Islet of Langerhans (tissue), 1 donor: ENCODE data around the gene NPAS3.

Experiments used
- FAIRE-seq: peaks from one replicate; lab custom pipeline; 2011; peaks lifted over from hg19 to GRCh38; lab: Jason Lieb, UNC

Gene NPAS3

DNA sequence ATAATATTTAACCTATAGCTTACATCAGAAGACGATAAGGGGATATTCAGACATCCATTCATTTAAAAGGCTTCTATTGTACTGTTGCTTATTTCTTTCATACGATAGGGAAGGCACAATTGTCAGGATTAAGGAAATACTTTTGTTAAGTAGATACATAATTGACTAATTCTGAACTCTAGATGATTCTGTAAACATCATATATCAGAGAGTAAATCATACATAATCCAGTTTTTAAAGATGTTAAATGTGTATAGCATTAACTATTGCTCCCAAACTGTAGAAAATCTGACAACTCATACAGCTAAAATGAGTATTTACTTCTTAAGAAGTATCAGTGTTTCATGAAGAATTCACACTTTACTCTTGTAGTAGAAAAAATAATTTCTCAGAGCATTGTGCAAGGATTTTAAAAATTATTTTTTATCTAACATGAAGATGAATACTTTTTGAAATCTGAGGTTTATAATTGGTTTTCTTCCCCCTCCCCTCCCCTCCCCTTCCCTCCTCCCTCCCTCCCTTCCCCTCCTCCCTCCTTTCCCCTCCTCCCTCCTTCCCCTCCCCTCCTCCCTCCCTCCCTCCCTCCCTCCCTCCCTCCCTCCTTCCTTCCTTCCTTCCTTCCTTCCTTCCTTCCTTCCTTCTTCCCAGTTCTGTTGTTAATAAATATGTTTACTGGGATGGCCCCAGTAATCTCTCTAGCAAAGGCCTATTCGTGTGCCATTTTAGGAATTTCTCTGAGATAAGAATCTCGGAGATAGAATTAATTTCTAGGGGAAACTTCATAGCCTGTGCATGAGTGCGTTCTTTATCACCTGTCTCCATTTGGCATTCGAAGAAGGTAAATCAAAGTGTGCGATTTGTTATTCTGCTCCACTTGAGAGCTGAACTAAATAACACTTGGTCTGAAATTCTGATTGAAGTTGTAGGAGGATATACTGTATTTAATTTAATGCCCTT, 2.3 kb downstream of the NPAS3 start:
- FAIRE-seq, result peak; percentile 49

DNA sequence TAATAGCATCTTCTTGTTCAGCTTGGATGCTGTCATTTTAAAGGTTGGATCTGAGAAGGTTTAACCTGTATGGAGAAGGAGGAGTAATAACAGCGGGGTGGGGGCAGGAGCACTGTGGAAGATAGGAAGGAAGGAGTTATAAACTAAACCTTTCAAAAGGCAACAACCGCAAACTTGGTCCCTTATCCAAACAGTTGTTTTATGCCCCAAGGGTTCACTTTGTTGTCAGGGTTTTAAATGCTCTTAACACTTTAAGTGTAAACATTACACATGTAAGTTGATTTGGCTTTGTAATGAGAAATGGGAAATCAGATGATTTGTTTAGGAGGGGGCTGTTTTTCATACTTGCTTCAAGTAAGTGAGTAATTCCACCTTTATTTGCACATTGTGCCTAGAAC, 3.0 kb downstream of the NPAS3 start:
- FAIRE-seq, result peak; percentile 33

DNA sequence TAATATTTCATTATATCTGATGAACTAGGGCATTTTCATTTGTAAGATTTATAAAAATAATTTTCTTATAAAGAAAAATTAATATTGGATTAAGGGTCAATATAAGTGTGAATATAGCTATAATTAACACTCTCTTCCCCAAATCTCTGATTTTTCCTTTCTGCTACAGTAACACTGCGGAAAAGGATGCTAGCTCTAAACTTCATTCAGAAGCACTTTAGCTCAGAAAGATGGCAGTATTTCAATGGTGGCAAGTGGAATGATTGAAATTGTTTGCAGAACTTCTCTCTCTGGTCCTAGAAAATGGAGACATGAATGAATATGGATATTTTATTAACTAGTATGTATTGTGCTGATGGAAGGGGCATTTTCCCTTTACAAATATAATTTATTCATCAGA, 8.4 kb downstream of the NPAS3 start:
- FAIRE-seq, result no peak

DNA sequence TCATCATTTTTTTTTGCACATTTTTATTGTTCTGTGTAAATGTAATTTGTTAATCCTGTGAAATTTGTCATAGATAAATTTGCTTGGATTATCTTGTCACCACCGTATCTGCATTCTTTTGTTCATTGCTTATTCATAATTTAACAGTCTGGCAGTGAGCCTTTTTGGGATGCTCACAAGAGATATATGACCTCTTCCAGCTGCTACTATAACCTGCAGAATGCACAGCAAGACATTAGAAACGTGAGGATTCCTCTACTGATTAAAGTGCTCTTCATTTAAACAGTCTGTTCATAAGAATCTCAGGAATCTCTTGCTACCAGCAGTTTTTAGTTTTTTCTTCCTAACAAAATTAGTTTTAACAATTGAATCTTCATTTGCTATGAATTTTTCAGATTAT, 9.1 kb downstream of the NPAS3 start:
- FAIRE-seq, result peak; percentile 24

GRCh38 chr14:32950584-32950983, 11.9 kb downstream of the NPAS3 start:
- FAIRE-seq, result peak; percentile 47

GRCh38 chr14:32967421-32967820, 28.7 kb downstream of the NPAS3 start:
- FAIRE-seq, result no peak

DNA sequence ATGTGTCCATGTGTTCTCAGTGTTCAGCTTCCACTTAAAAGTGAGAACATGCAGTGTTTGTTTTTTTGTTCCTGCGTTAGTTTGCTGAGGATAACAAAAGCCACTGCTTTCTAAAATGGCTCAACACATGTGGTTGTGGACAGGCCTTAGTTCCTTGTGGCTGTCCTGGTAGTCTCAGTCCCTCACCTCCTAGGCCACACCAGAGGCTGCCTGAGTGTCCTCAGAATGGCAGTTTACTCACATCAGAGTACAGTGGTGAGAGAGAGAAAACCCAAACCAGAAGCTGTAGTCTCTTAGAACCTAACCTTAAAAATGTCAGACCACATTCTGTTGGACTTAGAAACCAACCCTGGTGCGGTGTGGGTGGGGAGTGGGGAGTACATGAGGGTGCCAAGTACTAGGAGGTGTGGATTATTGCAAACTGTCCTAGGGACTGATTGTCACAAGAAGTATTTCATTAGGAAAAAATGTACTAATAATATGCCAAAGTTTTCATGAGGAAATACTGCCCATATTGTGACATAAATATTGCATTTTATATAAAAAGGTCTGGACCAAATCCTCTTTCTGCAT, 30.4 kb downstream of the NPAS3 start:
- FAIRE-seq, result no peak

GRCh38 chr14:32977913-32978312, 39.2 kb downstream of the NPAS3 start:
- FAIRE-seq, result no peak

DNA sequence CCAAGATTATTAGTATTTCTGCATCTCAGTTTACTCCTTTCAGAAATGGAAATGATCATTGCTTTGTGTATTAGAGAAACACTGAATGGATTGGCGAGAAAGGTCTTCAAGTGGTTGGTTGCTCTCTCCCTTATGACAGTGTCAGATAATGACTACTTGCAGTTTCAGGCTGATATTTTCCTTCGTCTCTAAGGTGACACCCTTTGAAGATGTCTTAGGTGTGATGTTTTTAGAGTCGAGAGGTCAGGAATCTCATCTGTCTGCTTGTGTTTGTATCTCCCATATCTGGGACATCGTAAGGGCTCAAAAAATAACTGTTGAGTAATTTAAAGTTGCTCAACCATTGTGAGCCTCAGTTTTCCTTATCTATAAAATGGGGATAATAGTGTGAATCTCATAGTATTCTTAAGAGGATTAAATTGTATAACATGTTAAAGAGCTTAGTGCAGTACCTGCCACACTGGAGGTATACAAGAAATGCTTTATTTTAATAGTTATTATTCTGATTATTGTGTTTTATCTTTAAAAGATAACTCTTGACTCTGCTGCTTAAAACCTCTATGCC, 40.1 kb downstream of the NPAS3 start:
- FAIRE-seq, result no peak

DNA sequence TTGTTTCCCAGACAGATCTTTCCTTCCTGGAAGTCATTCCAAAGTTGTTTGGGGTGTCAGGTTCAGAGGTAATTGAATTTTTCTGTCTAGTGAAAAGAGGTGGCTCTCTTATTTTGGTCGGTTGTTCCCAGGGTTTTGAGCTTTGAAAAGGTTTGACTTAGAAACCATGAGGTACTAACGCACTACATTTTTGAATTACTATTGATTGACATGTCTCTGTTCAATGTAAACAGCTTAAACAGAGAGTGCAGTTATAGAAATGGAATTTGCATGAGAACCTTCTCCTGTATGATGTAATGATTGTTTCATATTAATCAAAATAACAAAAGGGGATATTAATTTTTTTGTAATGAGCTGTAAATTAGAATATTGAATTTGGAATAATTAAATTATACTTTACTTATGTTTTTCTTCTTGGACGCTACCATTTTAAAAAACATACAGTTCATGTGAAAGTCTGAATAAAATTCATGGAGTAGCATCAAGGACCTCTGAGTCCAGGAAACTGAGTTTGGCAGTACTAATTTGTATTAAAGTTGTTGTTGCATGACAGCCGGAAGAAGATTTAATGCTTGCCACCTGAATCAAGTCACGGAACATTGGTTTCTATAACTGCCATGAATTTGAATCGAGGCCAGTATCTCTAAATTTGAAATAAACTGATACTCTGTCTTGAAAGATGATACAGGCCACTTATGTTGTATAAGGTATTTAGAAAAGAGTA, 41.7 kb downstream of the NPAS3 start:
- peak; percentile 58 for FAIRE-seq

GRCh38 chr14:32980902-32981501, 42.3 kb downstream of the NPAS3 start:
- FAIRE-seq, result no peak

- FAIRE-seq, result no peak
Measured at GRCh38 chr14:32984241-32984930, 45.7 kb downstream of the NPAS3 start.

DNA sequence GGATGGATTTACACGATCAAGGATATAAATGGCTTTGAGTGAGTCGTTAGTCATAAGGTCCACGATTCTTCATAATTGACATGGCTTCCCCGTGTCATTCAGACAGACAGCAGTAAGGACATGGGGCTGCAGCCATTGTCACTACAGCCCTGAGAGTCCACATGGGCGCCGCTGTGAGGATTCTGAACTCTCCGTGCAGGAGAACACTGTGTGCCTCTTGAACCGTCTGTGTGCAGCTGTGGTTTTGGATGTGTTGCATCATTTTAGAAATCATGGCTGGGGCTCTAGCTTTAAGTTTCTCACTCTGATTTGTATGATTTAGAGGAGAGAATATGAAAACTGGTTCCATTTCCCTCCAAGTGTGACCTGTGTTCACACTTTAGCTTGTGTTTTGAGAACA, 47.2 kb downstream of the NPAS3 start:
- FAIRE-seq, result no peak

- FAIRE-seq, result no peak
Measured at GRCh38 chr14:32986791-32987540, 48.3 kb downstream of the NPAS3 start.

DNA sequence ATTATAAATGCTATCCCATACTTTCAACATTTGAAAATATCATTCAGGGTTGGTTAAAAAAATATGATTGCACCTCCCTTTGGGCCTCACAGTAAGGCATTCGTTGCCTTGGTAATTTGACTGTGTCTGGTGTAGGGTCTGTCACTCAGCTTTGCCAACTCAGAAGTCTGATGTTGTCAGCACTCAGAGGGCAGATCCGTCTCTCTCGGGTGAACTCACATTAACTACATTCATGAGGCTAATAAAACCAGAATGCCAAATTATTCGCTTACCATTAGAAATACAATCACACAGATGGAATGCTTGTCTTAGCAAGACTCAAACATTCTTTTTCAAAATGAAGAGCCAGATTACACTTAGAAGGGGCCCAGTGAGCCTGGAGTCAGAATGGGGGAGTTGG, 53.0 kb downstream of the NPAS3 start:
- no peak for FAIRE-seq

DNA sequence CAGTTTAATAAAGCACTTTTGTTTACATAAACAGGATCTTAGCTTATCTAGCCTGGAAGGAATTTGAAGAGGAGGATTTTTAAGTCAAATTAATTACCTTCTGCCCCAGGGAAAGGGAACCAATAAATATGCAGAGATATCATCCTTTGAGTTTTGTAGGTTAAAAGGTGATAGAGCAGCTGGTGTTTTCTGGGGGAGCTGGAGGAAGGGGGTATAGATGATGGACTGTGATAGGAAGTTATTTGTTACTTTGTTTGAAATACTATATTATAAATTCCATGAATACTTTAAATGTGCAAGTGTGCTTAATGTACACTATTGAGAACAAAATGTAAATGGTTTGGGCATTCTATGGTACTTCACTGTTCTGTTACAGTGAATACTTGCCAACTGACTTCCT, 55.2 kb downstream of the NPAS3 start:
- no peak for FAIRE-seq

- FAIRE-seq, result no peak
Measured at GRCh38 chr14:32996343-32996742, 57.7 kb downstream of the NPAS3 start.

DNA sequence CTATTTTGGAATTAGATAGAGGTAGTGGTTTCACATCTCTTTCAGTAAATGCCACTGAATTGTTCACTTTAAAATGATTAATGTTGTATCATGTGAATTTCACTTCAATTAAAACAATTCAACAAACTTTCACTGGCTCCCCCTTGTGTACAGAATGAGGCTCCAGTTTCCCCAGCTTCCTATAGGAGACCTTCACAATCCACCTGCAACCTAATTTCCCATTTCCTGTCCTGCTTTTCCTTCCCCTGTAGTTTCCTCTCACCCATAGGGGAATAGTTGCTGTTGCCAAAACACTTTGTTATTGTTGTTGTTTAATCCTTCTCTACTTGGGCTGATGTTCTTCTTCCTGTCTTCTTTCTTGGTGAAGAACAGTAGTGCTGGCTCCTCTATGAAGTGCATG, 59.8 kb downstream of the NPAS3 start:
- FAIRE-seq, result no peak

- FAIRE-seq, result no peak
Measured at GRCh38 chr14:33009673-33010072, 71.0 kb downstream of the NPAS3 start.

DNA sequence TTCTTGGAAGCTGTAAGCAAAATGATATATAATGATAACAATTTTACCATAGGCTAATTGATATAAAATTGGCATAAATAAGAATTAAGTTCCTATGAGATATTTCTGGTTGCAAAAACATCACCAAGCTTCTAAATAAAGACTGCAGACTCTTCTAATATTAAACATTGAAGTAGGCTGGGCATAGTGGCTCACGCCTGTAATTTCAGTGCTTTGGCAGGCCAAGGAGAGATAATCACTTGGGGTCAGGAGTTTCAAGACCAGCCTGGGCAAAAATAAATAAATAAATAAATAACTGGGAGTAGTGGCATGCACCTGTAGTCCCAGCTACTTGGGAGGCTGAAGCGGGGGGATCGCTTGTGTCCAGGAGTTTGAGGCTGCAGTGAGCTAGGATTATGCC, 71.8 kb downstream of the NPAS3 start:
- FAIRE-seq, result no peak

DNA sequence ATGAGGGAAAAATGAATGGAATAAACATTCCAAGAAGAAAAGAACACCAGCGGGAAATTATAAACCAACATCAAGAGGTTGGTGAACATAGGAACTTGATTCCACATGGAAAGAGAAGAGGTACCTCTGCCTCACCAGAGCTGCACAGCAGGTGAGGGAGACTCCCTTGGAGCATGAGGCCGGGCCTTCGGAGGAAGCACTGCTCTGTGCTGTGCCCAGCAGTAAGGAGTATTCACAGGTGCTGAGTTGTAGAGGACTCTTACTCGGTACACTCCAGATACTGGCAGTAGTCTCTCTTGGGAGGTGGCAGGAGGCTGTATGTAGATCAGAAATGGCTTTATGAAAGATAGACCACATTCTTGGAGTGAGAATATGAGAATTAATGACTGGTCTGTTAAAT, 76.0 kb downstream of the NPAS3 start:
- no peak for FAIRE-seq
